OCI-LY7 (cell line): ENCODE measurements around the gene ERGIC3.

ENCODE experiments used
- CTCF ChIP-seq: fragments of 200-600 bp; sonication (generic); conservative IDR thresholded peaks from 2 replicates; pipeline ENCODE4 v1.5.1; 2014; ENCODE audit warnings: mild to moderate bottlenecking, antibody characterized with exemption, low read length, moderate library complexity, mixed read lengths
- EZH2phosphoT487 ChIP-seq: fragments of 200-600 bp; sonication (generic); IDR thresholded peaks from 2 replicates; pipeline ENCODE4 v1.6.1; 2018; ENCODE audit warnings: low read depth, borderline replicate concordance, mild to moderate bottlenecking, mixed run types, antibody characterized with exemption, low read length, moderate library complexity, mixed read lengths

- TF ChIP-seq CTCF (no peak), EZH2phosphoT487 (no peak)
Measured at GRCh38 chr20:35496481-35496880, 45.4 kb upstream of the ERGIC3 start.
